ENCODE data around the gene UMODL1. TPM values are rescaled to one million over a fixed set of nuclear protein-coding genes. Genes with fewer than 3 reads are reported as not detected.

Gene UMODL1
- total RNA-seq, 2 donors from 2014 or later = 0.11 TPM; not detected in 1

DNA sequence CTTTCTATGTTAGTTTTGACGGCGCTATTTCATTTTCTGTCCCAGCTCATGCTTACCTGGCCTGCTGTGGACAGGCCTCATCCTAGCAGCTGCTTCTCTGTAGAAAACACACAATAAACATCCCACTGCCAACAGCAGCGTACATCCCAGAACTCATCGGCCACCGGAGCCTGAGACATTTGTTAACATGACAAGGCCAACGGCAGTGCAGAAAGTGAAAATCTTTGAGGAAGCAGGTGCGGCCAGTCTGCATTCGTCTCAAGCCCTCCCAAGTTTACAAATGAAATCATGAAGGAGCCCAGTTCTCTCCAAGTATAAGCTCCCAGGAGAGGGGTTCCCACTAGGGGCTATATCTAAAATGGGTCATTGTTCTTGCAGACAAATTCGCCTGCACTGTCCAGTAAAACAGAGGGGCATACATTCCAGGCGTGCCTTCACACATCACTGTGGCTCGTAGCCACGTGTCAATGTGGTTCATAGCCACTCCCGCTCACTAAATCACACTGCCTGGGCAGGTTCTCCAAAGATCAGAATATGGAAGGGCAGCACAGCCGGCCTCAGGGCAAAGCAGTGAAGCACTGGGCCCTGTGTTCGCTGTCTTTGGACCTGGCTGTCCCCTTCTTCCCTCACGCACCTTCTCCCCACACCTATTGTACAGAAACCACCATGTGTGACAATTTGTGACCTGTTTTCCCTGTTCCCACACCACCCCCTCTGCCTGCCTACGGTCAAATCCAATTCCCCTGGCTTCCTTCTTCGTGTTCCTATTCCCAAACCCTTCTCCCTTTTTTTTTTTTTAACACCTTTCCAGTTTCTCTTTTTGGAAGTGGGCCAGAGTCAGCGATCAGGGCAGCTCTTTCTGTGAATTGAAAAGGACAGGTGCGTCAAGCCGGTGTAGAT is 120.8 kb downstream of the UMODL1 start:
- Mint-ChIP-seq H3K27me3 (no peaks in the 10 kb centered on the region), H3K27ac (peak overlapping the region; percentile 62), H3K9me3 (no peaks in the 10 kb centered on the region), H3K4me3 (no peak overlapping the region), H3K4me1 (peaks cover 34% of the 10 kb centered on the region), H3K36me3 (ENCODE audit: low read depth) (no peaks in the 10 kb centered on the region)
- ATAC-seq (replicated peaks) = no peak

Other genes starting within 250 kb of the UMODL1 start
- 10 to 100 TPM; 17.1 to 17.6 TPM for gene PRDM15, start 192.0 kb upstream of the UMODL1 start, total RNA-seq
- 1 to 10 TPM; 4.6 to 8.2 TPM for gene C2CD2, start 117.3 kb upstream of the UMODL1 start, total RNA-seq
- gene ZBTB21, start 61.0 kb upstream of the UMODL1 start, total RNA-seq = 10 to 100 TPM; 18.5 to 37.2 TPM
- gene ABCG1, start 147.8 kb downstream of the UMODL1 start, total RNA-seq = 1 to 10 TPM; 3.1 to 8.2 TPM
- not detected for gene TFF3, start 244.1 kb downstream of the UMODL1 start, total RNA-seq